Gastrocnemius medialis (tissue), 4 donors: ENCODE measurements around the gene SLC41A1.

Experiments used
- POLR2A ChIP-seq, 2 donors: fragments of 450-650 bp; IDR thresholded peaks; one replicate each; pipeline ENCODE4 v1.6.1; 2017; ENCODE audit warnings: antibody characterized with exemption in 2 of 2, mild to moderate bottlenecking in 2 of 2, moderate library complexity in 2 of 2
- TF ChIP-seq, protein P1 (sequence below), 5 experiments: fragments of 450-650 bp in 3 of 5; fragments of 200-600 bp in 2 of 5; sonication (generic) in 2 of 5; IDR thresholded peaks in 4 of 5; conservative IDR thresholded peaks in 1 of 5; 1 replicate in 4 of 5; 2 replicates in 1 of 5; pipeline ENCODE4 v1.5.1; 2016 to 2019; ENCODE audit warnings: antibody characterized with exemption in 5 of 5, mild to moderate bottlenecking in 3 of 5, moderate library complexity in 3 of 5

DNA sequence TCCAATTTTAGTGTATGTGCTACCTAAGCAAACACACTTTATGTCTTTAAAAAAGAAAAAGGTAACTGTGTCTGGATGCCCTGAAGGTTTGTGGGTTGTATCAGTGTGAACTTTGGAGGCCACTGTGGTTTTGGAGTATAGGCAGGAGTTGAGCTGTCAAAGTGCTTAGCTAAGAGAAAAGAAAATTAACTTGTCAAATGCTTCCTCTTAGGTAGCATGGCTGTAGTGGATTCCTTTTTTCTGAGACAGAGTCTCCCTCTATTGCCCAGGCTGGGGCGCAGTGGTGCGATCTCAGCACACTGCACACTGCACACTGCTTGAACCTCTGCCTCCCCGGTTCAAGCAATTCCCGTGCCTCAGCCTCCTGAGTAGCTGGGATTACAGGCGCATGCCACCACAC lies 11.2 kb upstream of the SLC41A1 start:
- TF ChIP-seq, protein P1, sequence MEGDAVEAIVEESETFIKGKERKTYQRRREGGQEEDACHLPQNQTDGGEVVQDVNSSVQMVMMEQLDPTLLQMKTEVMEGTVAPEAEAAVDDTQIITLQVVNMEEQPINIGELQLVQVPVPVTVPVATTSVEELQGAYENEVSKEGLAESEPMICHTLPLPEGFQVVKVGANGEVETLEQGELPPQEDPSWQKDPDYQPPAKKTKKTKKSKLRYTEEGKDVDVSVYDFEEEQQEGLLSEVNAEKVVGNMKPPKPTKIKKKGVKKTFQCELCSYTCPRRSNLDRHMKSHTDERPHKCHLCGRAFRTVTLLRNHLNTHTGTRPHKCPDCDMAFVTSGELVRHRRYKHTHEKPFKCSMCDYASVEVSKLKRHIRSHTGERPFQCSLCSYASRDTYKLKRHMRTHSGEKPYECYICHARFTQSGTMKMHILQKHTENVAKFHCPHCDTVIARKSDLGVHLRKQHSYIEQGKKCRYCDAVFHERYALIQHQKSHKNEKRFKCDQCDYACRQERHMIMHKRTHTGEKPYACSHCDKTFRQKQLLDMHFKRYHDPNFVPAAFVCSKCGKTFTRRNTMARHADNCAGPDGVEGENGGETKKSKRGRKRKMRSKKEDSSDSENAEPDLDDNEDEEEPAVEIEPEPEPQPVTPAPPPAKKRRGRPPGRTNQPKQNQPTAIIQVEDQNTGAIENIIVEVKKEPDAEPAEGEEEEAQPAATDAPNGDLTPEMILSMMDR (IDR thresholded peaks at IDR 0.05 in 4 of 5, conservative IDR thresholded peaks at IDR 0.05 in 1 of 5): no peak
- no peak for TF ChIP-seq POLR2A (IDR thresholded peaks at IDR 0.05)
